CD14-positive monocyte (primary cell): ENCODE results near the gene STK38. TPM values are rescaled to one million over a fixed set of nuclear protein-coding genes. Genes with fewer than 3 reads are reported as not detected.

Experiments used
- DNase-seq, 3 donors: peaks; one replicate each; pipeline ENCODE4 v3.0.0-alpha.2; 2011 to 2022
- H2AFZ ChIP-seq: 2 replicates; pipeline ENCODE4 v1.6.0; 2012; ENCODE audit warnings: mild to moderate bottlenecking, low read depth, low read length, inconsistent platforms; ENCODE audit not compliant: insufficient read depth, poor library complexity, severe bottlenecking
- H3K27ac ChIP-seq, 2 donors: 1 replicate in 1 of 2; 2 replicates in 1 of 2; pipeline ENCODE4 v1.5.1; 2012 to 2013; ENCODE audit warnings: low read length in 2 of 2, control low read depth in 1 of 2, inconsistent platforms in 1 of 2, low read depth in 1 of 2, mild to moderate bottlenecking in 1 of 2
- H3K27me3 ChIP-seq, 2 donors: one replicate each; pipeline versions ENCODE4 v1.6.0 to v1.6.1; 2011 to 2013; ENCODE audit warnings: low read length in 2 of 2; ENCODE audit not compliant: control insufficient read depth in 2 of 2, insufficient read depth in 2 of 2
- H3K36me3 ChIP-seq, 2 donors: replicated peaks in 1 of 2; 1 replicate in 1 of 2; 2 replicates in 1 of 2; pipeline versions ENCODE4 v1.5.1 to v1.6.1; 2012 to 2013; ENCODE audit warnings: low read length in 2 of 2, control low read depth in 1 of 2, inconsistent platforms in 1 of 2, mild to moderate bottlenecking in 1 of 2; ENCODE audit not compliant: insufficient read depth in 2 of 2, control insufficient read depth in 1 of 2
- H3K4me1 ChIP-seq, 2 donors: 1 replicate in 1 of 2; 2 replicates in 1 of 2; pipeline versions ENCODE4 v1.5.1 to v1.6.1; 2012 to 2013; ENCODE audit warnings: low read length in 2 of 2, control low read depth in 1 of 2, inconsistent platforms in 1 of 2, mild to moderate bottlenecking in 1 of 2, moderate library complexity in 1 of 2; ENCODE audit not compliant: insufficient read depth in 2 of 2, control insufficient read depth in 1 of 2
- H3K4me2 ChIP-seq: replicated peaks from 2 replicates; pipeline ENCODE3; 2012; ENCODE audit warnings: low read length, moderate library complexity, mild to moderate bottlenecking; ENCODE audit not compliant: poor library complexity, severe bottlenecking; ENCODE audit errors: extremely low read depth
- H3K4me3 ChIP-seq, 3 experiments: fragments of 200-600 bp in 1 of 3; sonication (generic) in 1 of 3; replicated peaks in 1 of 3; 1 replicate in 2 of 3; 2 replicates in 1 of 3; pipeline ENCODE4 v1.5.1; 2011 to 2013; ENCODE audit warnings: low read length in 3 of 3, mild to moderate bottlenecking in 3 of 3, control low read depth in 2 of 3, low read depth in 2 of 3, inconsistent platforms in 1 of 3, moderate library complexity in 1 of 3
- H3K79me2 ChIP-seq: 2 replicates; pipeline ENCODE4 v1.6.0; 2012; ENCODE audit warnings: mild to moderate bottlenecking, control low read depth, inconsistent platforms, low read length, moderate library complexity; ENCODE audit not compliant: insufficient read depth
- H3K9ac ChIP-seq: 2 replicates; pipeline ENCODE4 v1.6.0; 2017; ENCODE audit warnings: low read length, mild to moderate bottlenecking; ENCODE audit not compliant: insufficient read depth, poor library complexity, severe bottlenecking
- H3K9me3 ChIP-seq, 2 donors: replicated peaks in 1 of 2; 1 replicate in 1 of 2; 2 replicates in 1 of 2; pipeline versions ENCODE4 v1.5.1 to v1.6.1; 2012 to 2013; ENCODE audit warnings: low read length in 2 of 2, control low read depth in 1 of 2; ENCODE audit not compliant: control insufficient read depth in 1 of 2, insufficient read depth in 1 of 2
- H4K20me1 ChIP-seq: 2 replicates; pipeline ENCODE4 v1.6.0; 2012; ENCODE audit warnings: mild to moderate bottlenecking, low read length, control low read depth, moderate library complexity; ENCODE audit not compliant: insufficient read depth
- H3K27ac Mint-ChIP-seq, 7 donors: one replicate each; pipeline ENCODE4 v1.8.0; 2020; ENCODE audit warnings: mild to moderate bottlenecking in 7 of 7, mixed read lengths in 7 of 7, moderate library complexity in 6 of 7, inconsistent platforms in 2 of 7
- H3K27me3 Mint-ChIP-seq, 3 donors: one replicate each; pipeline ENCODE4 v1.8.0; 2021 to 2022; ENCODE audit warnings: low read depth in 3 of 3, mild to moderate bottlenecking in 3 of 3, mixed read lengths in 3 of 3, moderate library complexity in 3 of 3, inconsistent platforms in 1 of 3
- H3K36me3 Mint-ChIP-seq, 2 donors: one replicate each; pipeline ENCODE4 v1.8.0; 2020; ENCODE audit warnings: mixed read lengths in 2 of 2, inconsistent platforms in 1 of 2, mild to moderate bottlenecking in 1 of 2
- H3K4me1 Mint-ChIP-seq: one replicate; pipeline ENCODE4 v1.8.0; 2020; ENCODE audit warnings: mild to moderate bottlenecking, mixed read lengths
- H3K4me3 Mint-ChIP-seq, 2 donors: one replicate each; pipeline ENCODE4 v1.8.0; 2020; ENCODE audit warnings: mild to moderate bottlenecking in 2 of 2, mixed read lengths in 2 of 2, moderate library complexity in 1 of 2
- H3K9me3 Mint-ChIP-seq, 7 donors: one replicate each; pipeline ENCODE4 v1.8.0; 2020 to 2022; ENCODE audit warnings: mixed read lengths in 7 of 7, mild to moderate bottlenecking in 6 of 7, moderate library complexity in 6 of 7, inconsistent platforms in 2 of 7
- WGBS: methylation state at CpG from one replicate; pipeline ENCODE4 v1.1.5; 2013; ENCODE audit warnings: missing lambda C conversion rate; ENCODE audit not compliant: insufficient coverage; 5-methylcytosine and 5-hydroxymethylcytosine counted together
- intact Hi-C, 2 donors: fragments of 100-400 bp; cut with micrococcal nuclease; formaldehyde crosslinking; loops; one replicate each; pipeline versions ENCODE4 v1.15.0 to v1.15.1; 2023
- polyA plus RNA-seq, 3 donors: library from polyadenylated mRNA; depleted of rRNA in 1 of 3; unstranded in 2 of 3; stranded (reverse) in 1 of 3; fragments of 300-500 nt in 2 of 3; fragments of >200 nt in 1 of 3; fragmentation: Illumina TruSeq in 2 of 3; gene quantifications; 1 replicate in 2 of 3; 2 replicates in 1 of 3; pipeline ENCODE4 v1.2.3, GENCODE V29; 2012 to 2021
- TF ChIP-seq, protein P1 (sequence below): fragments of 200-600 bp; IDR thresholded peaks from one replicate; pipeline ENCODE4 v1.8.0; 2022; ENCODE audit warnings: antibody characterized with exemption, mild to moderate bottlenecking

STK38 gene
- polyA plus RNA-seq, 3 donors = 57.1 to 95.7 (median 58.4) TPM

DNA sequence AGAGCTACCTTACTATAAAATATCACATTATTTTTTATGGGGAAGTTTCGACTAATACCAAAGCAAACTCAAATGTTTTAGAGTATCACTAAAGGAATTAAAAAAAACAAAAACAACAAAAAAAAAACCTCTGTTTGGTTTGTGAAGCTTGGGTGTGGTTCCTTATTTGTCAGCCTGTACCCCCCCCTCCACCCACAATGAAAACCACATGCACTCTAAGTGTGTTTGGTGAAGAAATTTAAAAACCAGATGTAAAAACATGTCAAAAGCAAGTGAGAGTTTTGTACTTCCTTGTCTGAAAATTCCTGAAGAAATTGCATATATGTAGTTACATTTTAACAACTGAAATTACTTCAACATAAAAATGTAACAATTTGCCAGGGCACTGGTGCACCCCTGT is 3.1 kb downstream of the STK38 start:
- Histone ChIP-seq H3K4me1 (peaks cover 45 to 66% of the 10 kb centered on the region in 2 donors), H3K9ac (peak overlapping the region; percentile 10), H3K27ac (peak overlapping the region; percentile 63 to 90), H3K4me2 (peak overlapping the region; percentile 95), H3K79me2 (peaks cover 81% of the 10 kb centered on the region), H3K4me3 (peak overlapping the region; percentile 77 to 100 (median 96)), H3K27me3 (no peaks in the 10 kb centered on the region), H3K36me3 (peaks cover 22 to 28% of the 10 kb centered on the region in 2 donors), H3K9me3 (no peaks in the 10 kb centered on the region), H2AFZ (no peak overlapping the region), H4K20me1 (peaks cover 49% of the 10 kb centered on the region)
- peaks cover 0 to 2% (median 0%) of the 10 kb centered on the region in 3 donors for H3K27me3 Mint-ChIP-seq
- TF ChIP-seq, protein P1, sequence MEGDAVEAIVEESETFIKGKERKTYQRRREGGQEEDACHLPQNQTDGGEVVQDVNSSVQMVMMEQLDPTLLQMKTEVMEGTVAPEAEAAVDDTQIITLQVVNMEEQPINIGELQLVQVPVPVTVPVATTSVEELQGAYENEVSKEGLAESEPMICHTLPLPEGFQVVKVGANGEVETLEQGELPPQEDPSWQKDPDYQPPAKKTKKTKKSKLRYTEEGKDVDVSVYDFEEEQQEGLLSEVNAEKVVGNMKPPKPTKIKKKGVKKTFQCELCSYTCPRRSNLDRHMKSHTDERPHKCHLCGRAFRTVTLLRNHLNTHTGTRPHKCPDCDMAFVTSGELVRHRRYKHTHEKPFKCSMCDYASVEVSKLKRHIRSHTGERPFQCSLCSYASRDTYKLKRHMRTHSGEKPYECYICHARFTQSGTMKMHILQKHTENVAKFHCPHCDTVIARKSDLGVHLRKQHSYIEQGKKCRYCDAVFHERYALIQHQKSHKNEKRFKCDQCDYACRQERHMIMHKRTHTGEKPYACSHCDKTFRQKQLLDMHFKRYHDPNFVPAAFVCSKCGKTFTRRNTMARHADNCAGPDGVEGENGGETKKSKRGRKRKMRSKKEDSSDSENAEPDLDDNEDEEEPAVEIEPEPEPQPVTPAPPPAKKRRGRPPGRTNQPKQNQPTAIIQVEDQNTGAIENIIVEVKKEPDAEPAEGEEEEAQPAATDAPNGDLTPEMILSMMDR = no peak
- WGBS = no CpG with 5 or more reads among the region's 1 CpG
- H3K4me1 Mint-ChIP-seq = peaks cover 60% of the 10 kb centered on the region
- intact Hi-C loops = loop anchor here (5.0 to 10.0 kb wide), 2 partner anchors 33 to 99 kb away; partner anchors contain the start of genes KCTD20 (in 1 of the 2) and PXT1 (in 1 of the 2)
- H3K4me3 Mint-ChIP-seq = peak overlapping the region; percentile 75 to 99
- H3K27ac Mint-ChIP-seq = peak overlapping the region; percentile 86 to 95 (median 89)
- DNase-seq = peak; percentile 57 to 63 (median 60)
- H3K9me3 Mint-ChIP-seq = peaks cover 0 to under 1% (median 0%) of the 10 kb centered on the region in 7 donors
- peaks cover 28 to 40% of the 10 kb centered on the region in 2 donors for H3K36me3 Mint-ChIP-seq

DNA sequence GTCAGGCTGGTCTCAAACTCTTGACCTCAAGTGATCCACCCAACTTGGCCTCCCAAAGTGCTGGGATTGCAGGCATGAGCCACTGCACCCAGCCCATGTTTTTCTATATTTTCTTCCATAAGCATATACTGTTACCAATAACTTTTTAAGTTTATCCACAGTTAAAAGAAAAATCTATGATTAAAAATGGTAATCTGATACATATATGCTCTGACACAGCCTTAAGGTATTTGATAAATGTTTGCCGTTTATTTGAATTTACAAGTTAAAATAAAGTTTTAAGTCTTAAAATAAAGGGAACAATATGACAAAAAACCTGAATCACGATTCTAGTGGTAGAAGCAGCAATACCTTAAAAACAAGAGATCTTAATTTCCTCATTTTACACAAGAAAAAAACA is 5.2 kb downstream of the STK38 start:
- Histone ChIP-seq H3K27ac (peak overlapping the region in 1 of 2 donors; percentile 36), H2AFZ (no peak overlapping the region), H3K4me1 (peaks cover 28 to 47% of the 10 kb centered on the region in 2 donors), H3K27me3 (no peaks in the 10 kb centered on the region), H3K4me3 (peak overlapping the region in 1 of 3 experiments; percentile 40), H3K36me3 (peaks cover 44 to 50% of the 10 kb centered on the region in 2 donors), H3K79me2 (peaks cover 100% of the 10 kb centered on the region), H3K9ac (no peak overlapping the region), H3K9me3 (no peaks in the 10 kb centered on the region), H4K20me1 (peaks cover 71% of the 10 kb centered on the region), H3K4me2 (peak overlapping the region; percentile 33)
- no CpG with 5 or more reads among the region's 2 CpGs for WGBS
- H3K9me3 Mint-ChIP-seq = no peaks in the 10 kb centered on the region
- H3K27me3 Mint-ChIP-seq = peaks cover 0 to 2% (median 0%) of the 10 kb centered on the region in 3 donors
- no peak for DNase-seq
- peaks cover 41 to 60% of the 10 kb centered on the region in 2 donors for H3K36me3 Mint-ChIP-seq
- peak overlapping the region in 1 of 2 donors; percentile 9 for H3K4me3 Mint-ChIP-seq
- peak overlapping the region in 4 of 7 donors; percentile 12 to 73 (median 66) for H3K27ac Mint-ChIP-seq
- TF ChIP-seq, protein P1 = no peak
- intact Hi-C loops = loop anchor here (5.0 to 10.0 kb wide), 2 partner anchors 35 to 97 kb away; partner anchors contain the start of genes KCTD20 (in 1 of the 2) and PXT1 (in 1 of the 2)
- H3K4me1 Mint-ChIP-seq = peaks cover 43% of the 10 kb centered on the region
